ENCODE results near the gene ZEB1. TPM values are rescaled to one million over a fixed set of nuclear protein-coding genes. Genes with fewer than 3 reads are reported as not detected.

ZEB1 gene
- total RNA-seq, 1 experiment from 2014 or later: 0.39 TPM

DNA sequence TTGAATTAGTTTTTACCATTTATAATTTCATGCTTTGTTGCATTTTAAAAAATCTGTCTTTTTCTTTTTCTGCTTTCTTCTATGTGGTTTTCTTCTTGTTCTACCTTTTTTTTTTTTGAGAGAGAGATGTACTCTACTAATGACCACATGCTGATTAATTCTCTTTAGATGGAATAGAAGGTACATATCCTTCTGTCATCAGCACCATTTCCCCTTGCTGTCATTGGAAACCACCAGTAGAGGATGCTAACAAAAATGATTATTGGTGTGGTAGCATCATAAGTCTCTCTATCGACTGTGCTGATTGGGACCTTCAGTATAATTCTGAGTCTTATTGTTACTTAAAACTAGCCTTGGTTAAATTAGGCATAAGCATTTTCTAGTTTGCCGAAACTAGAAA, 3.6 kb downstream of the ZEB1 start:
- H4K20me1 ChIP-seq (ENCODE audit: control insufficient read depth, insufficient read depth, insufficient read length): no peaks in the 10 kb centered on the region
- no peak overlapping the region for H2AK5ac ChIP-seq (ENCODE audit: insufficient read length, low read length)
- Mint-ChIP-seq H3K9me3 (no peaks in the 10 kb centered on the region; a peak in 2 of 5 replicates), H3K4me3 (0 out of 5 replicates have a peak overlapping the region, but pooled peaks of 1 of the 2 experiments have one; percentile 3), H3K27ac (no peak overlapping the region), H3K36me3 (ENCODE audit: insufficient read depth in 1 of 3, low read depth in 3 of 3) (peaks cover 0 to 2% (median 0%) of the 10 kb centered on the region in 3 experiments; a peak in 2 of 7 replicates), H3K4me1 (peaks cover 16% of the 10 kb centered on the region in 2 experiments), H3K27me3 (ENCODE audit: low read depth) (peaks cover 83% of the 10 kb centered on the region)
- no peak overlapping the region for H2BK12ac ChIP-seq (ENCODE audit: insufficient read length, low read depth, low read length)
- no peak overlapping the region for H3K14ac ChIP-seq (ENCODE audit: insufficient read depth, low read length)
- no peak overlapping the region for H3T11ph ChIP-seq (ENCODE audit: low read length)
- no peak overlapping the region for H3K56ac ChIP-seq (ENCODE audit: insufficient read length, low read depth, low read length)
- H3K23ac ChIP-seq (ENCODE audit: insufficient read length, low read depth, low read length): no peak overlapping the region
- no peak overlapping the region for H4K91ac ChIP-seq (ENCODE audit: insufficient read length, low read depth, low read length)
- H3K23me2 ChIP-seq (ENCODE audit: insufficient read length, low read depth, low read length, poor library complexity, severe bottlenecking): peaks cover 16% of the 10 kb centered on the region
- H3K9ac ChIP-seq (ENCODE audit: extremely low read depth, insufficient read length, low read length): no peak overlapping the region
- no peak overlapping the region for H3K4me2 ChIP-seq (ENCODE audit: insufficient read depth, insufficient read length, low read length)
- H2BK5ac ChIP-seq (ENCODE audit: insufficient read length, low read length): no peak overlapping the region
- H2BK15ac ChIP-seq (ENCODE audit: low read depth, low read length): no peak overlapping the region
- no peak overlapping the region for H3K4ac ChIP-seq (ENCODE audit: low read depth, low read length)
- no peak; the same call in 2 of the 3 replicates for TF ChIP-seq CTCF (conservative IDR thresholded peaks at IDR 0.05)
- H3K27me3 ChIP-seq (ENCODE audit: insufficient read depth, low read length): peaks cover 23% of the 10 kb centered on the region
- H4K8ac ChIP-seq (replicated peaks; ENCODE audit: insufficient read length, low read depth, low read length): no peak overlapping the region
- H3K9me3 ChIP-seq (ENCODE audit: control insufficient read depth, low read depth, low read length): no peaks in the 10 kb centered on the region
- no peak for DNase-seq
- H2AFZ ChIP-seq (ENCODE audit: low read length): no peak overlapping the region
- no peak overlapping the region for H3K27ac ChIP-seq (ENCODE audit: insufficient read length, low read depth, low read length)
- no CpG with 5 or more reads among the region's 2 CpGs for WGBS (ENCODE audit: extremely low coverage, insufficient read length, low lambda C conversion rate)
- H3K79me2 ChIP-seq (ENCODE audit: insufficient read depth, low read length): no peaks in the 10 kb centered on the region
- H3K4me1 ChIP-seq (ENCODE audit: insufficient read depth, low read length): no peaks in the 10 kb centered on the region
- H2BK120ac ChIP-seq (ENCODE audit: low read depth, low read length, poor library complexity, severe bottlenecking): no peak overlapping the region
- H2BK20ac ChIP-seq (ENCODE audit: low read depth, low read length, poor library complexity, severe bottlenecking): no peak overlapping the region
- no peaks in the 10 kb centered on the region for H3K79me1 ChIP-seq (ENCODE audit: insufficient read depth, low read depth, low read length, poor library complexity, severe bottlenecking)
- H3K18ac ChIP-seq (ENCODE audit: insufficient read length, low read depth, low read length): no peak overlapping the region
- H4K5ac ChIP-seq (ENCODE audit: insufficient read length, low read depth, low read length): no peak overlapping the region
